H1 (cell line): ENCODE measurements around the gene CCDC14. TPM values are rescaled to one million over a fixed set of nuclear protein-coding genes. Genes with fewer than 3 reads are reported as not detected.

ENCODE experiments used
- polyA plus RNA-seq, 7 experiments: library from polyadenylated mRNA; depleted of rRNA in 3 of 7; stranded (reverse) in 5 of 7; unstranded in 2 of 7; fragments of >200 nt in 5 of 7; fragments of 200-250 nt in 2 of 7; gene quantifications; 1 replicate in 5 of 7; 2 replicates in 1 of 7; 4 replicates in 1 of 7; pipeline versions ENCODE4 v1.2.1 to v1.2.3, GENCODE V29; 2011 to 2013; ENCODE audit warnings: missing spikeins in 2 of 7, mixed read lengths in 2 of 7
- total RNA-seq: library from RNA; stranded (reverse); fragmentation: NEBNext Ultra II Directional; extraction: Animal tissue kit (Norgen Biotek cat#: 25700); gene quantifications from 2 replicates; pipeline ENCODE4 v1.2.1, GENCODE V29; 2021

The CCDC14 gene
- total and polyA plus RNA-seq, 2 of the 8 experiments (the other 6 are each of a cell fraction or from before 2014, with no cell fraction given): 53.6 to 95.7 TPM

Other genes with a start within 250 kb of the CCDC14 start
- 15.5 and 21.3 TPM in 2 replicates for gene MYLK, start 76.9 kb downstream of the CCDC14 start, total RNA-seq
- gene MYLK, start 76.9 kb downstream of the CCDC14 start, polyA plus RNA-seq (2011; rRNA removed): 7.3 and 11.6 TPM in 2 replicates
- 0.44 TPM in 1 of 2 replicates, not detected in the other for gene ROPN1, start 30.9 kb upstream of the CCDC14 start, total RNA-seq
- gene ROPN1, start 30.9 kb upstream of the CCDC14 start, polyA plus RNA-seq (2011; rRNA removed): 0.03 and 0.06 TPM in 2 replicates
- 7.0 and 8.5 TPM in 2 replicates for gene KALRN, start 72.1 kb upstream of the CCDC14 start, total RNA-seq
- gene KALRN, start 72.1 kb upstream of the CCDC14 start, polyA plus RNA-seq (2011; rRNA removed): 3.5 and 4.2 TPM in 2 replicates